ENCODE data around the gene FAM13B.
"Not testable (repeated sequence)": the region's sequence is repeated elsewhere in the genome, so short reads cannot be mapped to it uniquely, and the experiment has no call there.

Gene FAM13B

GRCh38 chr5:137995749-137996128, 37.1 kb downstream of the FAM13B start:
- no peak for DNase-seq (ENCODE audit: low read depth, low spot score)
- H3K4me3 ChIP-seq (ENCODE audit: low read length), result no peak overlapping the region

GRCh38 chr5:137995077-137995748, 37.7 kb downstream of the FAM13B start:
- no peak for DNase-seq (ENCODE audit: low read depth, low spot score)
- no peak overlapping the region for H3K4me3 ChIP-seq (ENCODE audit: low read length)

GRCh38 chr5:137994556-137994955, 38.3 kb downstream of the FAM13B start:
- DNase-seq (ENCODE audit: low read depth, low spot score), result no peak
- no peak overlapping the region for H3K4me3 ChIP-seq (ENCODE audit: low read length)

GRCh38 chr5:137989419-137989818, 43.5 kb downstream of the FAM13B start:
- no peak overlapping the region for H3K4me3 ChIP-seq (ENCODE audit: low read length)

GRCh38 chr5:137975208-137975607, 57.7 kb downstream of the FAM13B start:
- no peak overlapping the region for H3K4me3 ChIP-seq (ENCODE audit: low read length)

More at GRCh38 chr5:137989419-137989818, 43.5 kb downstream of the FAM13B start:
- DNase-seq (ENCODE audit: low read depth, low spot score), result no peak

GRCh38 chr5:137970384-137970783, 62.5 kb downstream of the FAM13B start:
- H3K4me3 ChIP-seq (ENCODE audit: low read length); DNase-seq (ENCODE audit: low read depth, low spot score): not testable (repeated sequence)

More at GRCh38 chr5:137975208-137975607, 57.7 kb downstream of the FAM13B start:
- DNase-seq (ENCODE audit: low read depth, low spot score), result no peak

- no peak for DNase-seq (ENCODE audit: low read depth, low spot score)
- H3K4me3 ChIP-seq (ENCODE audit: low read length), result no peak overlapping the region
Measured at GRCh38 chr5:137960819-137961218, 72.1 kb downstream of the FAM13B start.

- H3K4me3 ChIP-seq (ENCODE audit: low read length), result no peak overlapping the region
- no peak for DNase-seq (ENCODE audit: low read depth, low spot score)
Measured at GRCh38 chr5:137960141-137960540, 72.7 kb downstream of the FAM13B start.

GRCh38 chr5:137959488-137959887, 73.4 kb downstream of the FAM13B start:
- DNase-seq (ENCODE audit: low read depth, low spot score), result no peak
- H3K4me3 ChIP-seq (ENCODE audit: low read length), result no peak overlapping the region

GRCh38 chr5:137957948-137958347, 74.9 kb downstream of the FAM13B start:
- DNase-seq (ENCODE audit: low read depth, low spot score), result no peak
- H3K4me3 ChIP-seq (ENCODE audit: low read length), result no peak overlapping the region

- no peak for DNase-seq (ENCODE audit: low read depth, low spot score)
- no peak overlapping the region for H3K4me3 ChIP-seq (ENCODE audit: low read length)
Measured at GRCh38 chr5:137954131-137954879, 78.6 kb downstream of the FAM13B start.

- no peak overlapping the region for H3K4me3 ChIP-seq (ENCODE audit: low read length)
- no peak for DNase-seq (ENCODE audit: low read depth, low spot score)
Measured at GRCh38 chr5:137945825-137946224, 87.1 kb downstream of the FAM13B start.

GRCh38 chr5:137944280-137944679, 88.6 kb downstream of the FAM13B start:
- not testable (repeated sequence) for DNase-seq (ENCODE audit: low read depth, low spot score); H3K4me3 ChIP-seq (ENCODE audit: low read length)

- DNase-seq (ENCODE audit: low read depth, low spot score), result no peak
- H3K4me3 ChIP-seq (ENCODE audit: low read length), result no peak overlapping the region
Measured at GRCh38 chr5:137939331-137939730, 93.5 kb downstream of the FAM13B start.

GRCh38 chr5:137938751-137939143, 94.1 kb downstream of the FAM13B start:
- no peak overlapping the region for H3K4me3 ChIP-seq (ENCODE audit: low read length)
- DNase-seq (ENCODE audit: low read depth, low spot score), result no peak

- DNase-seq (ENCODE audit: low read depth, low spot score), result no peak
- H3K4me3 ChIP-seq (ENCODE audit: low read length), result no peak overlapping the region
Measured at GRCh38 chr5:137937994-137938750, 94.7 kb downstream of the FAM13B start.

GRCh38 chr5:137935694-137936093, 97.2 kb downstream of the FAM13B start:
- DNase-seq (ENCODE audit: low read depth, low spot score), result no peak
- no peak overlapping the region for H3K4me3 ChIP-seq (ENCODE audit: low read length)

- H3K4me3 ChIP-seq (ENCODE audit: low read length), result no peak overlapping the region
- no peak for DNase-seq (ENCODE audit: low read depth, low spot score)
Measured at GRCh38 chr5:137935190-137935589, 97.7 kb downstream of the FAM13B start.

- H3K4me3 ChIP-seq (ENCODE audit: low read length), result no peak overlapping the region
- DNase-seq (ENCODE audit: low read depth, low spot score), result no peak
Measured at GRCh38 chr5:137933491-137933911, 99.4 kb downstream of the FAM13B start.

GRCh38 chr5:137932800-137933199, 100.1 kb downstream of the FAM13B start:
- no peak overlapping the region for H3K4me3 ChIP-seq (ENCODE audit: low read length)
- no peak for DNase-seq (ENCODE audit: low read depth, low spot score)

All from Jurkat, Clone E6-1 (cell line).